ENCODE data around the gene OR1J2.

The OR1J2 gene

DNA sequence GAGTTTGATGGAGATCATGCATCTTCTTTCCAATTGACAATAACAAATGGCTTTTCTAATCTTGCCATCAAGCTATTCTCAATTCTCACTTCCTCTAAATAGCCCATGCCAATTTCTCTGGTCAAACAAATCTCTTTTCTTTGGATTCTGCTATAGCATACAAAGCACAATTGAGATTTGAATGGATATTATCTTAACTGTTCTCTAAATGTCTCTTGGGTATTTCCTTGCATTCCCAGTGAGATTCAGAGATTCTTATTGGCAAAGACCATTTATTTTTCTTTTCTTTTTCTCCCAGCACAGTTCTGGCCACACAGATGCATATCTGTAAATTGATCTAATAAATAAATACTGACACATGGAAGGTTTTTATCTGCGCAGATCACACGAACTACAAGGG lies 42.2 kb downstream of the OR1J2 start, which contains the start of gene OR1N2:
Gene OR1N2, plus strand, starts transcription at position 301 of the 400 bp plus-strand sequence. CDS start 100 bp downstream, outside the sequence.
- no peak for DNase-seq
